ENCODE results near the gene SPATA3. TPM values are rescaled to one million over a fixed set of nuclear protein-coding genes. Genes with fewer than 3 reads are reported as not detected.

Gene SPATA3
- total and polyA plus RNA-seq, 2 of the 13 experiments (the other 11 are each of a cell fraction or from before 2014, with no cell fraction given): not detected

- in situ Hi-C loops (cut with HindIII; ENCODE audit: extremely low pct_ligation_motif_present, low pct_unique_long_range_greater_than_20kb): no loop called here
- intact Hi-C loops (cut with micrococcal nuclease; ENCODE audit: unreplicated experiment): no loop called here
- Histone ChIP-seq H3K36me3 (replicated peaks in 1 of 2; ENCODE audit: control insufficient read depth in 1 of 2, insufficient read depth in 2 of 2, low read length in 2 of 2) (no peaks in the 10 kb centered on the region), H3K4me1 (ENCODE audit: insufficient read depth, low read length) (peaks cover 11% of the 10 kb centered on the region), H3K4me3 (replicated peaks in 1 of 3; ENCODE audit: insufficient read depth in 1 of 3, low read depth in 2 of 3, low read length in 3 of 3) (no peak overlapping the region), H3K9ac (ENCODE audit: insufficient read depth, low read depth, low read length) (no peak overlapping the region), H3K79me2 (ENCODE audit: insufficient read depth, low read length) (no peaks in the 10 kb centered on the region), H3K4me2 (ENCODE audit: low read depth, low read length) (no peak overlapping the region), H4K20me1 (ENCODE audit: insufficient read depth, low read length) (no peaks in the 10 kb centered on the region), H3K9me3 (ENCODE audit: low read length) (no peaks in the 10 kb centered on the region), H3K27ac (ENCODE audit: extremely low read length, insufficient read depth, low read length) (no peak overlapping the region), H2AFZ (ENCODE audit: low read length) (no peak overlapping the region), H3K27me3 (ENCODE audit: control insufficient read depth in 1 of 2, insufficient read depth in 2 of 2, low read length in 2 of 2) (0 out of 5 replicates have a peak, but pooled peaks cover 0 to 4% of the 10 kb centered on the region in 2 experiments)
- FAIRE-seq (no peak), ATAC-seq (no peak), DNase-seq (ENCODE audit: low spot score) (no peak)
- CTCF ChIA-PET (ENCODE audit: low intra/inter-chr PET ratio, low total read pairs): no interaction called here
- POLR2A ChIA-PET: no interaction called here
- no TSS peak for BruUV-seq (replicated peaks)
- 44% methylated on average over 1 of the region's 1 CpG for WGBS (ENCODE audit: low lambda C conversion rate)
- TF ChIP-seq PRPF4 (IDR thresholded peaks at IDR 0.05; ENCODE audit: low read depth, low read length, poor library complexity, severe bottlenecking) (no peak), TEAD2 (CRISPR knock-in tag; IDR thresholded peaks at IDR 0.05) (no peak), ZNF407 (CRISPR knock-in tag; IDR thresholded peaks at IDR 0.05; ENCODE audit: not compliant biosample characterization) (no peak), JDP2 (CRISPR knock-in tag; IDR thresholded peaks at IDR 0.05; ENCODE audit: borderline replicate concordance) (no peak), HOXA7 (CRISPR knock-in tag; IDR thresholded peaks at IDR 0.05) (no peak), ZNF800 (CRISPR knock-in tag; IDR thresholded peaks at IDR 0.05) (no peak), TGIF2 (CRISPR knock-in tag; IDR thresholded peaks at IDR 0.05) (no peak), LRRFIP1 (CRISPR knock-in tag; conservative IDR thresholded peaks at IDR 0.05) (no peak), KLF13 (CRISPR knock-in tag; IDR thresholded peaks at IDR 0.05) (no peak)
- TF ChIP-seq, protein P1, sequence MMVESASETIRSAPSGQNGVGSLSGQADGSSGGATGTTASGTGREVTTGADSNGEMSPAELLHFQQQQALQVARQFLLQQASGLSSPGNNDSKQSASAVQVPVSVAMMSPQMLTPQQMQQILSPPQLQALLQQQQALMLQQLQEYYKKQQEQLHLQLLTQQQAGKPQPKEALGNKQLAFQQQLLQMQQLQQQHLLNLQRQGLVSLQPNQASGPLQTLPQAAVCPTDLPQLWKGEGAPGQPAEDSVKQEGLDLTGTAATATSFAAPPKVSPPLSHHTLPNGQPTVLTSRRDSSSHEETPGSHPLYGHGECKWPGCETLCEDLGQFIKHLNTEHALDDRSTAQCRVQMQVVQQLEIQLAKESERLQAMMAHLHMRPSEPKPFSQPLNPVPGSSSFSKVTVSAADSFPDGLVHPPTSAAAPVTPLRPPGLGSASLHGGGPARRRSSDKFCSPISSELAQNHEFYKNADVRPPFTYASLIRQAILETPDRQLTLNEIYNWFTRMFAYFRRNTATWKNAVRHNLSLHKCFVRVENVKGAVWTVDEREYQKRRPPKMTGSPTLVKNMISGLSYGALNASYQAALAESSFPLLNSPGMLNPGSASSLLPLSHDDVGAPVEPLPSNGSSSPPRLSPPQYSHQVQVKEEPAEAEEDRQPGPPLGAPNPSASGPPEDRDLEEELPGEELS (CRISPR knock-in tag; IDR thresholded peaks at IDR 0.05): no peak
These were observed 15.5 kb upstream of the SPATA3 start for GRCh38 chr2:230980468-230980867.
